Neural cell (in vitro differentiated cells): ENCODE results near the gene LRP1. TPM values are rescaled to one million over a fixed set of nuclear protein-coding genes. Genes with fewer than 3 reads are reported as not detected.

Source experiments
- H2AFZ ChIP-seq: fragments of 200-600, 300-800 bp; sonication (generic), shearing (Covaris generic); 2 replicates; pipeline ENCODE4 v1.6.0; 2014; ENCODE audit warnings: low read depth, mild to moderate bottlenecking, antibody characterized with exemption, low read length, moderate library complexity
- H3F3A ChIP-seq: fragments of 200-600 bp; shearing (Covaris generic); 2 replicates; pipeline ENCODE4 v1.6.1; 2016; ENCODE audit warnings: mild to moderate bottlenecking, moderate library complexity, mixed read lengths, antibody characterized with exemption, low read length; ENCODE audit not compliant: insufficient read depth, poor library complexity, severe bottlenecking
- H3K27ac ChIP-seq: fragments of 200-600, 300-800 bp; sonication (generic), shearing (Covaris generic); 2 replicates; pipeline ENCODE4 v1.5.1; 2014; ENCODE audit warnings: mild to moderate bottlenecking, low read length, moderate library complexity
- H3K27me3 ChIP-seq: fragments of 300-800, 200-600 bp; sonication (generic), shearing (Covaris generic); 2 replicates; pipeline ENCODE4 v1.6.0; 2014; ENCODE audit warnings: mild to moderate bottlenecking, low read depth, low read length, moderate library complexity; ENCODE audit not compliant: insufficient read depth
- H3K36me3 ChIP-seq: fragments of 300-800, 200-600 bp; sonication (generic), shearing (Covaris generic); 2 replicates; pipeline ENCODE4 v1.5.1; 2014; ENCODE audit warnings: mild to moderate bottlenecking, antibody characterized with exemption, low read length, moderate library complexity; ENCODE audit not compliant: insufficient read depth
- H3K4me2 ChIP-seq: fragments of 300-800, 200-600 bp; sonication (generic), shearing (Covaris generic); 2 replicates; pipeline ENCODE4 v1.6.0; 2014; ENCODE audit warnings: mild to moderate bottlenecking, low read length
- H3K4me3 ChIP-seq: fragments of 300-800, 200-600 bp; sonication (generic), shearing (Covaris generic); 2 replicates; pipeline ENCODE4 v1.5.1; 2014; ENCODE audit warnings: mild to moderate bottlenecking, low read length, moderate library complexity
- H3K79me2 ChIP-seq: fragments of 200-600 bp; shearing (Covaris generic); replicated peaks from 2 replicates; pipeline ENCODE4 v1.6.0; 2014; ENCODE audit warnings: mild to moderate bottlenecking, low read length, moderate library complexity; ENCODE audit not compliant: insufficient read depth
- H3K9ac ChIP-seq: fragments of 300-800, 200-600 bp; sonication (generic), shearing (Covaris generic); 2 replicates; pipeline ENCODE4 v1.6.1; 2016; ENCODE audit warnings: mild to moderate bottlenecking, low read length, mixed read lengths
- H3K9me2 ChIP-seq: fragments of 200-600 bp; shearing (Covaris generic); 2 replicates; pipeline ENCODE4 v1.6.1; 2016; ENCODE audit warnings: mild to moderate bottlenecking, low read length, mixed read lengths; ENCODE audit not compliant: insufficient read depth
- H3K9me3 ChIP-seq: fragments of 200-600, 300-800 bp; sonication (generic), shearing (Covaris generic); 2 replicates; pipeline ENCODE4 v1.6.1; 2016; ENCODE audit warnings: mild to moderate bottlenecking, mixed run types, low read length, moderate library complexity, mixed read lengths
- H4K20me1 ChIP-seq: fragments of 200-600 bp; shearing (Covaris generic); 2 replicates; pipeline ENCODE4 v1.6.1; 2016; ENCODE audit warnings: mild to moderate bottlenecking, mixed run types; ENCODE audit not compliant: insufficient read depth
- EP300 ChIP-seq: fragments of 450-650 bp; conservative IDR thresholded peaks from 2 replicates; pipeline ENCODE4 v1.6.1; 2014; ENCODE audit warnings: antibody characterized with exemption, mild to moderate bottlenecking, moderate library complexity; ENCODE audit not compliant: poor library complexity, severe bottlenecking
- EZH2 ChIP-seq: fragments of 200-600, 300-800 bp; shearing (Covaris generic), sonication (generic); IDR thresholded peaks from 2 replicates; pipeline ENCODE4 v1.6.1; 2014; ENCODE audit warnings: antibody characterized with exemption, low read length, borderline replicate concordance, mild to moderate bottlenecking; ENCODE audit not compliant: insufficient read depth, poor library complexity, severe bottlenecking
- MXI1 ChIP-seq: fragments of 450-650 bp; conservative IDR thresholded peaks from 2 replicates; pipeline ENCODE4 v1.6.1; 2014; ENCODE audit warnings: antibody characterized with exemption, mild to moderate bottlenecking; ENCODE audit not compliant: poor library complexity, severe bottlenecking
- POLR2AphosphoS5 ChIP-seq: IDR thresholded peaks from 2 replicates; pipeline ENCODE4 v1.6.1; 2012
- RAD21 ChIP-seq: fragments of 450-650 bp; conservative IDR thresholded peaks from 2 replicates; pipeline ENCODE4 v1.6.1; 2014; ENCODE audit warnings: antibody characterized with exemption, mild to moderate bottlenecking, moderate library complexity
- REST ChIP-seq: IDR thresholded peaks from 2 replicates; pipeline ENCODE4 v1.6.1; 2012; ENCODE audit warnings: borderline replicate concordance
- SMC3 ChIP-seq: fragments of 450-650 bp; conservative IDR thresholded peaks from 2 replicates; pipeline ENCODE4 v1.6.1; 2014; ENCODE audit warnings: antibody characterized with exemption, mild to moderate bottlenecking, moderate library complexity; ENCODE audit not compliant: poor library complexity
- TAF1 ChIP-seq: IDR thresholded peaks from 2 replicates; pipeline ENCODE4 v1.6.1; 2012; ENCODE audit warnings: low read depth
- polyA plus RNA-seq: library from polyadenylated mRNA; depleted of rRNA; stranded (reverse); fragments of >200 nt; gene quantifications from 2 replicates; pipeline ENCODE4 v1.2.3, GENCODE V29; 2014
- TF ChIP-seq, protein P1 (sequence below): fragments of 450-650 bp; IDR thresholded peaks from 2 replicates; pipeline ENCODE4 v1.5.1; 2014; ENCODE audit warnings: antibody characterized with exemption, mild to moderate bottlenecking, moderate library complexity; ENCODE audit not compliant: poor library complexity, severe bottlenecking

The LRP1 gene
- polyA plus RNA-seq, 1 donor from 2014 or later, result 18.2 TPM

- Histone ChIP-seq H3F3A (no peaks in the 10 kb centered on the region), H3K4me2 (no peak overlapping the region), H3K79me2 (no peaks in the 10 kb centered on the region), H3K9me3 (no peaks in the 10 kb centered on the region), H3K9ac (no peak overlapping the region), H2AFZ (no peak overlapping the region), H3K27ac (no peak overlapping the region), H3K4me3 (no peak overlapping the region), H3K9me2 (no peaks in the 10 kb centered on the region), H4K20me1 (no peaks in the 10 kb centered on the region), H3K36me3 (no peaks in the 10 kb centered on the region), H3K27me3 (no peaks in the 10 kb centered on the region)
- TF ChIP-seq, protein P1, sequence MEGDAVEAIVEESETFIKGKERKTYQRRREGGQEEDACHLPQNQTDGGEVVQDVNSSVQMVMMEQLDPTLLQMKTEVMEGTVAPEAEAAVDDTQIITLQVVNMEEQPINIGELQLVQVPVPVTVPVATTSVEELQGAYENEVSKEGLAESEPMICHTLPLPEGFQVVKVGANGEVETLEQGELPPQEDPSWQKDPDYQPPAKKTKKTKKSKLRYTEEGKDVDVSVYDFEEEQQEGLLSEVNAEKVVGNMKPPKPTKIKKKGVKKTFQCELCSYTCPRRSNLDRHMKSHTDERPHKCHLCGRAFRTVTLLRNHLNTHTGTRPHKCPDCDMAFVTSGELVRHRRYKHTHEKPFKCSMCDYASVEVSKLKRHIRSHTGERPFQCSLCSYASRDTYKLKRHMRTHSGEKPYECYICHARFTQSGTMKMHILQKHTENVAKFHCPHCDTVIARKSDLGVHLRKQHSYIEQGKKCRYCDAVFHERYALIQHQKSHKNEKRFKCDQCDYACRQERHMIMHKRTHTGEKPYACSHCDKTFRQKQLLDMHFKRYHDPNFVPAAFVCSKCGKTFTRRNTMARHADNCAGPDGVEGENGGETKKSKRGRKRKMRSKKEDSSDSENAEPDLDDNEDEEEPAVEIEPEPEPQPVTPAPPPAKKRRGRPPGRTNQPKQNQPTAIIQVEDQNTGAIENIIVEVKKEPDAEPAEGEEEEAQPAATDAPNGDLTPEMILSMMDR, result no peak
- TF ChIP-seq EP300 (no peak), MXI1 (no peak), REST (no peak), EZH2 (no peak), SMC3 (no peak), RAD21 (no peak), POLR2AphosphoS5 (no peak), TAF1 (no peak)
These were observed 59.8 kb downstream of the LRP1 start for GRCh38 chr12:57188090-57188425.

- Histone ChIP-seq H3K79me2 (no peaks in the 10 kb centered on the region), H3K9me2 (no peaks in the 10 kb centered on the region), H3K27me3 (no peaks in the 10 kb centered on the region), H3F3A (no peaks in the 10 kb centered on the region), H3K9me3 (no peaks in the 10 kb centered on the region), H3K27ac (no peak overlapping the region), H3K36me3 (no peaks in the 10 kb centered on the region), H3K9ac (no peak overlapping the region), H4K20me1 (no peaks in the 10 kb centered on the region), H3K4me3 (no peak overlapping the region), H2AFZ (no peak overlapping the region), H3K4me2 (no peak overlapping the region)
- no peak for TF ChIP-seq TAF1
- no peak for TF ChIP-seq EP300
- TF ChIP-seq SMC3, result no peak
- TF ChIP-seq, protein P1, result no peak
- no peak for TF ChIP-seq RAD21
- no peak for TF ChIP-seq MXI1
- TF ChIP-seq EZH2, result no peak
- TF ChIP-seq REST, result no peak
- TF ChIP-seq POLR2AphosphoS5, result no peak
These were observed 61.8 kb downstream of the LRP1 start for GRCh38 chr12:57190037-57190436.
